Sigmoid colon (tissue), 4 donors: Measurements from ENCODE around the gene KRTAP5-11.
"Not testable (repeated sequence)": the region's sequence is repeated elsewhere in the genome, so short reads cannot be mapped to it uniquely, and the experiment has no call there.

ENCODE experiments used
- EP300 ChIP-seq, 4 donors: sonication (generic); formaldehyde crosslinking; IDR thresholded peaks; one replicate each; pipeline ENCODE4 v1.6.1; 2017; ENCODE audit warnings: antibody characterized with exemption in 4 of 4
- POLR2A ChIP-seq, 2 donors: fragments of 450-650 bp; IDR thresholded peaks; one replicate each; pipeline ENCODE4 v1.6.1; 2016; ENCODE audit warnings: antibody characterized with exemption in 2 of 2, mild to moderate bottlenecking in 2 of 2, moderate library complexity in 2 of 2
- TF ChIP-seq, protein P1 (sequence below), 4 experiments: fragments of 450-650 bp in 3 of 4; fragments of 200-600 bp in 1 of 4; IDR thresholded peaks; one replicate each; pipeline ENCODE4 v1.5.1; 2016 to 2019; ENCODE audit warnings: antibody characterized with exemption in 4 of 4, mild to moderate bottlenecking in 3 of 4, moderate library complexity in 2 of 4

DNA sequence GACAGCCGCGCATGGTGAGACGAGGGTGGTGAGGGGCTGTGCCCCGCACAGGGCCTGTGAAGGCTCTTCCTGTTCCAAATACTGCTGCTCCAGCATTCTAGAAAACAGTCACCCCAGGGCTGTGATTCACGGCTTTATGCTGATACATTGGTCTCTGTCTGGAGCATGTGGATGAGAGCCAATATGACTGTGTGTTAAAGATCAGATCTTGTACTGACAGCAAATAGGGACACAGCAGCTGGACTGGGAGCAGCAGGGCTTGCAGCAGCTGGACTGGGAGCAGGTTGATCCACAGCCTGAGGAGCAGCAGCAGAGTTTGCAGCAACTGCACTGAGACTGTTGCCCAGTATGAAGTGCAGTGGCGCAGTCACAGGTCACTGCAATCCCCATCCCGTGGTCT is 3.2 kb downstream of the KRTAP5-11 start:
- TF ChIP-seq, protein P1, sequence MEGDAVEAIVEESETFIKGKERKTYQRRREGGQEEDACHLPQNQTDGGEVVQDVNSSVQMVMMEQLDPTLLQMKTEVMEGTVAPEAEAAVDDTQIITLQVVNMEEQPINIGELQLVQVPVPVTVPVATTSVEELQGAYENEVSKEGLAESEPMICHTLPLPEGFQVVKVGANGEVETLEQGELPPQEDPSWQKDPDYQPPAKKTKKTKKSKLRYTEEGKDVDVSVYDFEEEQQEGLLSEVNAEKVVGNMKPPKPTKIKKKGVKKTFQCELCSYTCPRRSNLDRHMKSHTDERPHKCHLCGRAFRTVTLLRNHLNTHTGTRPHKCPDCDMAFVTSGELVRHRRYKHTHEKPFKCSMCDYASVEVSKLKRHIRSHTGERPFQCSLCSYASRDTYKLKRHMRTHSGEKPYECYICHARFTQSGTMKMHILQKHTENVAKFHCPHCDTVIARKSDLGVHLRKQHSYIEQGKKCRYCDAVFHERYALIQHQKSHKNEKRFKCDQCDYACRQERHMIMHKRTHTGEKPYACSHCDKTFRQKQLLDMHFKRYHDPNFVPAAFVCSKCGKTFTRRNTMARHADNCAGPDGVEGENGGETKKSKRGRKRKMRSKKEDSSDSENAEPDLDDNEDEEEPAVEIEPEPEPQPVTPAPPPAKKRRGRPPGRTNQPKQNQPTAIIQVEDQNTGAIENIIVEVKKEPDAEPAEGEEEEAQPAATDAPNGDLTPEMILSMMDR (IDR thresholded peaks at IDR 0.05): not testable (repeated sequence)
- TF ChIP-seq POLR2A, EP300 (IDR thresholded peaks at IDR 0.05): not testable (repeated sequence)
